ENCODE measurements around the gene FAM47B. TPM values are rescaled to one million over a fixed set of nuclear protein-coding genes. Genes with fewer than 3 reads are reported as not detected.

Gene FAM47B
- not detected in 2 replicates for total RNA-seq

DNA sequence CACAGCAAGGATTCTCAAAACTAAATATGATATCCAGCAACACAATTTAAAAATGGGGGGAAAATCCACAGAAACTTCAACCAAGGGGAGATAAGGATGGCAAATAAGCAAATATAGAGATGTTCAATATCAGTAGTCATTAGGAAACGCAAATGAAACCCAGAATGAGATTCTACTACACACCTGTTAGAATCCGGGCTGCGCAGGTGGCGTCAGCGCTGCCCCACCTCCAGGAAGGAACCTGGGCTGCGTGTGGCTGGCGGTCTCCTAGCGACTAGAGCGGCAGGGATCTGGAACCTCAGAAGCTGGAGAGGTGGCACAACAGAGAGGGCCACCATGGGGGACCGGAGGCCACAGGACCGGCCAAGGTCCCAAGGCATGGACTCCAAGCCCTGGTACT is at the start of gene FAM47B:
Gene FAM47B (plus strand): TSS at position 301 of the 400 bp plus-strand sequence. CDS start 36 bp downstream, at position 337.

All from mesangial cell (primary cell).